Heart left ventricle (tissue), 16 donors: ENCODE results near the gene SLC37A1. TPM values are rescaled to one million over a fixed set of nuclear protein-coding genes. Genes with fewer than 3 reads are reported as not detected.

ENCODE experiments used
- ATAC-seq, 4 donors: fragments of 200-7000 bp; cut with Tn5 transposase; one replicate each; pipeline ENCODE4 v1.9.1; 2020 to 2022; ENCODE audit warnings: moderate library complexity in 4 of 4, mild to moderate bottlenecking in 3 of 4, moderate number of reproducible peaks in 1 of 4
- DNase-seq, 5 donors: peaks; one replicate each; pipeline ENCODE4 v3.0.0-alpha.2; 2020
- H3K27ac ChIP-seq, 12 donors: fragments of 200-600 bp; sonication (generic) in 4 of 12; one replicate each; pipeline versions ENCODE4 v1.5.0 to v1.8.0; 2016 to 2022; ENCODE audit warnings: mild to moderate bottlenecking in 2 of 12
- H3K27me3 ChIP-seq, 9 donors: fragments of 200-600 bp; sonication (generic) in 2 of 9; one replicate each; pipeline versions ENCODE4 v1.5.1 to v1.8.0; 2016 to 2022; ENCODE audit warnings: mild to moderate bottlenecking in 3 of 9
- H3K36me3 ChIP-seq, 9 donors: fragments of 200-600 bp; sonication (generic) in 2 of 9; one replicate each; pipeline versions ENCODE4 v1.5.0 to v1.8.0; 2018 to 2022; ENCODE audit warnings: mild to moderate bottlenecking in 2 of 9
- H3K4me1 ChIP-seq, 12 donors: fragments of 200-600 bp; sonication (generic) in 4 of 12; one replicate each; pipeline versions ENCODE4 v1.5.0 to v1.8.0; 2016 to 2022; ENCODE audit warnings: mild to moderate bottlenecking in 3 of 12
- H3K4me3 ChIP-seq, 12 donors: fragments of 200-600 bp; sonication (generic) in 4 of 12; one replicate each; pipeline versions ENCODE4 v1.5.0 to v1.8.0; 2017 to 2022; ENCODE audit warnings: mild to moderate bottlenecking in 9 of 12, moderate library complexity in 4 of 12
- H3K9me3 ChIP-seq, 12 donors: fragments of 200-600 bp; sonication (generic) in 4 of 12; one replicate each; pipeline versions ENCODE4 v1.5.0 to v1.8.0; 2016 to 2022; ENCODE audit warnings: mild to moderate bottlenecking in 1 of 12
- POLR2A ChIP-seq, 2 donors: fragments of 450-650 bp; IDR thresholded peaks; one replicate each; pipeline ENCODE4 v1.6.1; 2017; ENCODE audit warnings: antibody characterized with exemption in 2 of 2, mild to moderate bottlenecking in 2 of 2, moderate library complexity in 2 of 2
- WGBS, 4 donors: extraction: QIAGEN DNeasy Blood & Tissue Kit in 2 of 4; methylation state at CpG; one replicate each; pipeline versions ENCODE4 v1.1.5 to v1.1.7; 2013 to 2018; 5-methylcytosine and 5-hydroxymethylcytosine counted together
- intact Hi-C, 10 donors: fragments of 100-400 bp; cut with DNase I; formaldehyde crosslinking; loops; one replicate each; pipeline versions ENCODE4 v1.11.1 to v1.14.2; 2022
- polyA plus RNA-seq, 2 donors: library from polyadenylated mRNA; stranded (reverse); fragments of 200-250 nt; gene quantifications; one replicate each; pipeline ENCODE4 v1.2.3, GENCODE V29; 2013
- total RNA-seq, 9 donors: library from RNA; depleted of rRNA in 2 of 9; stranded (reverse); fragments of >200 nt in 2 of 9; fragmentation: NEBNext Ultra II Directional in 3 of 9; extraction: Animal tissue kit (Norgen Biotek cat#: 25700) in 3 of 9; gene quantifications; one replicate each; pipeline versions ENCODE4 v1.1.0 to v1.2.4, GENCODE V29; 2016 to 2023
- TF ChIP-seq, protein P1 (sequence below), 12 donors: fragments of 200-600 bp; sonication (generic) in 4 of 12; IDR thresholded peaks; one replicate each; pipeline versions ENCODE4 v1.5.0 to v1.8.0; 2018 to 2022; ENCODE audit warnings: antibody characterized with exemption in 12 of 12, mild to moderate bottlenecking in 5 of 12
- donor health status: ischemic (EF 13 %, LVEDD 7.1; RV severe dilation, severe dysfunction).
- donor health status: healthy with polysubstance abuse.
- donor health status: DM: no; HTN: yes; CAD: no.
- donor health status: DM: no; HTN: no; CAD: no.
- donor health status: ischemic (EF 25% LVEDD 6.9; RV normal size, moderate dysfunction).
- donor health status: ischemic (EF 25% LVEDD 5.7; RV mildly dilated, moderate dysfunction).
- donor health status: healthy.
- donor health status: DM: yes; HTN: yes; CAD: no.
- donor health status: ischemic (EF 35%, LVEDD 5.7; RV mildly dilated, moderate dysfunction).
- donor health status: nonischemic (EF 11% LVEDD 7.7; RV severe dilation, severe dysfunction).
- donor health status: DM: yes; HTN: yes; CAD: no.
- donor health status: PGD.
- donor health status: ischemic (EF 29% LVEDD 5.4; RV normal size, mild dysfunction).
- donor health status: nonischemic (EF 23%, LVEDD 6.1; RV moderate dilation, normal function).

Gene SLC37A1
- total and polyA plus RNA-seq, 11 donors: 2.2 to 13.0 (median 3.8) TPM

- 86 to 88% (median 87%) methylated on average over 10 to 13 of the region's 13 CpGs for WGBS, 4 donors
- H3K4me3 ChIP-seq: no peak overlapping the region
Measured at GRCh38 chr21:42581336-42581992, 67.8 kb downstream of the SLC37A1 start.

DNA sequence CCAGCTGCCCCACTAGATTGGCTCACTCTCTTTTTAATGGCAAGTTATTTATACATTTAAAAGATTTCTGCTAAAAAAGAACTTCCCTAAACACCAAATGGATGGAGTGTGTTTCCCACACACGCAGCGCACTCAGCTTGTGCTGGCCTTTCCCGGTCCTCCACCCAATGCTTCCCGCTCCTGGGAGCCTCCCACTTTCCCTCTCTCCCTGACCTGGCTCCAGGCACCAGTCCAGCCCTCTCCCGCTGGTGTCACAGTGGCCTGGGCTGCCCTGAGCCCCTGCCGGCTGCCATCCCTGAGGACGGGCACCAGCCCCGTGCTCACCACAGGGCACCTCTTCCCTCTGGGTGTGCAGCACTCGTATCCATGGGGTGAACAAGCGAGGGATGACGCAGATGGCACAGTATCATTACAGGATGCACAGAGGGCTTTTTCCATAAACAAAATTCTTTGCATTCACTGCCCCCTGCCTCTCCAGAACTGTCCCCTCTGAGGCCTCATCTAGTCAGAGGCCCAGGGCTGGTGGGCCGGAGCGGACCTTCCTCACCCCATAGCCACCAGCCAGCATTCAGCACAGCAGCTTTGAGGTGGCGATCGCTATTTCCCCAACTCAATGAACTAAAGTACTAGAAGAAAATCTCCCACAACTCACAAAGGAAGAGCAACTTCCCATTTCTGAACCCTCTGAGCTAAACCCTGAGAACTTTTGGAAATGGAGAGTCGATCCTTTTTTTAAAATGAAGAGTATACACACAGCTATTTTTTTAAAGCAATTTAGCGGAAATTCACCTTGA lies 68.5 kb downstream of the SLC37A1 start:
- Histone ChIP-seq H3K27ac (no peak overlapping the region), H3K9me3 (peaks cover 0 to 4% (median 0%) of the 10 kb centered on the region in 12 donors), H3K36me3 (peaks cover 0 to 8% (median 0%) of the 10 kb centered on the region in 9 donors), H3K27me3 (no peaks in the 10 kb centered on the region), H3K4me3 (no peak overlapping the region), H3K4me1 (peaks cover 0 to 8% (median 0%) of the 10 kb centered on the region in 12 donors)
- ATAC-seq (no peak), DNase-seq (peak in 1 of 5 donors; percentile 17)
- intact Hi-C loops: no loop called here
- TF ChIP-seq POLR2A (IDR thresholded peaks at IDR 0.05): no peak
- TF ChIP-seq, protein P1, sequence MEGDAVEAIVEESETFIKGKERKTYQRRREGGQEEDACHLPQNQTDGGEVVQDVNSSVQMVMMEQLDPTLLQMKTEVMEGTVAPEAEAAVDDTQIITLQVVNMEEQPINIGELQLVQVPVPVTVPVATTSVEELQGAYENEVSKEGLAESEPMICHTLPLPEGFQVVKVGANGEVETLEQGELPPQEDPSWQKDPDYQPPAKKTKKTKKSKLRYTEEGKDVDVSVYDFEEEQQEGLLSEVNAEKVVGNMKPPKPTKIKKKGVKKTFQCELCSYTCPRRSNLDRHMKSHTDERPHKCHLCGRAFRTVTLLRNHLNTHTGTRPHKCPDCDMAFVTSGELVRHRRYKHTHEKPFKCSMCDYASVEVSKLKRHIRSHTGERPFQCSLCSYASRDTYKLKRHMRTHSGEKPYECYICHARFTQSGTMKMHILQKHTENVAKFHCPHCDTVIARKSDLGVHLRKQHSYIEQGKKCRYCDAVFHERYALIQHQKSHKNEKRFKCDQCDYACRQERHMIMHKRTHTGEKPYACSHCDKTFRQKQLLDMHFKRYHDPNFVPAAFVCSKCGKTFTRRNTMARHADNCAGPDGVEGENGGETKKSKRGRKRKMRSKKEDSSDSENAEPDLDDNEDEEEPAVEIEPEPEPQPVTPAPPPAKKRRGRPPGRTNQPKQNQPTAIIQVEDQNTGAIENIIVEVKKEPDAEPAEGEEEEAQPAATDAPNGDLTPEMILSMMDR (IDR thresholded peaks at IDR 0.05): no peak
- WGBS, 4 donors: 83 to 87% (median 84%) methylated on average over 17 of the region's 17 CpGs

More at GRCh38 chr21:42581336-42581992, 67.8 kb downstream of the SLC37A1 start:
- intact Hi-C loops: no loop called here
- TF ChIP-seq POLR2A (IDR thresholded peaks at IDR 0.05): no peak
- TF ChIP-seq, protein P1 (IDR thresholded peaks at IDR 0.05): no peak
- H3K36me3 ChIP-seq: peaks cover 0 to 8% (median 0%) of the 10 kb centered on the region in 9 donors
- peaks cover 0 to 8% (median 0%) of the 10 kb centered on the region in 12 donors for H3K4me1 ChIP-seq
- no peaks in the 10 kb centered on the region for H3K27me3 ChIP-seq
- no peak for ATAC-seq
- peak in 2 of 5 donors; percentile 4 to 10 for DNase-seq
- H3K27ac ChIP-seq: no peak overlapping the region
- H3K9me3 ChIP-seq: peaks cover 0 to 11% (median 4%) of the 10 kb centered on the region in 12 donors

DNA sequence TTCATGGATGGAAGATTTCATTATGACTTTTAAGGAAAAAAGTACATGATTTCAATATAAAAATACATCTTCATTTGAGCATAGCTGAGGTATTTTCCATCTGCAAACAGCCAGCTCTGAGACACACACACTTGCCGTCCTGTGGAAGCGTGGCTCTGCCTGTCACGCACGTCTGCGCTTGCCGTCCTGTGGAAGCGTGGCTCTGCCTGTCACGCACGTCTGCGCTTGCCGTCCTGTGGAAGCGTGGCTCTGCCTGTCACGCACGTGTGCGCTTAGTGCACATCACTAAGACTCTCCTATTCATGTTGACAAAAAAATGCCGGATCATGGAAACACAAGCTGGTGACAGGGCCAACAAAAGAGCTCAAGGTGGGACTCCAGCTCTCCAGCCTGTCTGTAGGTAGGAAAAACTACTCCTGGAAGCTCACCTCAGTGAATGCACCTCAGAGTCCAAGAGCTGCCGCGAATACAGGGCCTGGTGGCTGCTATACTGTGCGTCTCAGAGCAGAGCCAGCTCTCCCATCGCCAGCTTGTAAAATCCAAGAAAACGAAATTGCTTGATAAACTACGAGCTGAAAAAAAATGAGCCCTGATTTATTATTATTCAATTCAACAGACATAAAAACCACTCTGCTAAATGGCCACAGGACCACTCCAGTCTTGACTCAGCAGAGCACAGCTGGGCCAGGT lies 69.3 kb downstream of the SLC37A1 start:
- no peak for ATAC-seq
- peaks cover 0 to 8% (median 0%) of the 10 kb centered on the region in 12 donors for H3K4me1 ChIP-seq
- 87 to 96% (median 91%) methylated on average over 22 of the region's 22 CpGs for WGBS, 4 donors
- no peaks in the 10 kb centered on the region for H3K9me3 ChIP-seq
- intact Hi-C loops: no loop called here
- no peak overlapping the region for H3K27ac ChIP-seq
- no peak overlapping the region for H3K4me3 ChIP-seq
- no peaks in the 10 kb centered on the region for H3K27me3 ChIP-seq
- peak in 1 of 5 donors; percentile 7 for DNase-seq
- no peak for TF ChIP-seq POLR2A (IDR thresholded peaks at IDR 0.05)
- TF ChIP-seq, protein P1 (IDR thresholded peaks at IDR 0.05): no peak
- peaks cover 0 to 7% (median 0%) of the 10 kb centered on the region in 9 donors for H3K36me3 ChIP-seq
